ENCODE results near the gene FRYL. TPM values are rescaled to one million over a fixed set of nuclear protein-coding genes. Genes with fewer than 3 reads are reported as not detected.

Gene FRYL
- total and polyA plus RNA-seq, 2 of the 13 experiments (the other 11 are each of a cell fraction or from before 2014, with no cell fraction given): 9.7 to 19.6 TPM

DNA sequence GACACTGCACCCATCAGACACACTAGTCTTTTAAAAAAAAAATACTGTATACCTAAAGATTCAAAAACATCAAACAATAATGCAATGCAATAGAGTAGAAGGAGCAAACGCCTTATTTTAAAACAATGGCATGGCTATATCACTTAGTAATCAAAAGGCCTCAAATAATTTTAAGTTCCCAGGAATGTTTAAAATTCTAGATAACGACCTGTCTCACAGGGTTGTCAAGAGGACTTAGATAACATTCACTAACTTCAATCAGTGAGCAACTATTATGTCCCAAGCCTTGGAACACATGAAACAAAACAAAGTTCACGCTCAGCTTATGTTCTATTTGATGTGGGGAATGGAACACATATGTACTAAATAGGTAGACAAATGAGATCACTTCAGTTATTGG is 106.5 kb downstream of the FRYL start:
- Histone ChIP-seq H3K4me2 (ENCODE audit: low read depth, low read length) (no peak overlapping the region), H3K27me3 (ENCODE audit: control insufficient read depth in 1 of 2, insufficient read depth in 2 of 2, low read length in 2 of 2) (no peaks in the 10 kb centered on the region), H3K36me3 (replicated peaks in 1 of 2; ENCODE audit: control insufficient read depth in 1 of 2, insufficient read depth in 2 of 2, low read length in 2 of 2) (no peaks in the 10 kb centered on the region; a peak in 1 of 5 replicates), H2AFZ (ENCODE audit: low read length) (no peak overlapping the region), H3K9me3 (ENCODE audit: low read length) (no peaks in the 10 kb centered on the region), H3K9ac (ENCODE audit: insufficient read depth, low read depth, low read length) (no peak overlapping the region), H3K79me2 (ENCODE audit: insufficient read depth, low read length) (no peaks in the 10 kb centered on the region), H4K20me1 (ENCODE audit: insufficient read depth, low read length) (no peaks in the 10 kb centered on the region), H3K4me3 (replicated peaks in 1 of 3; ENCODE audit: insufficient read depth in 1 of 3, low read depth in 2 of 3, low read length in 3 of 3) (no peak overlapping the region), H3K27ac (ENCODE audit: extremely low read length, insufficient read depth, low read length) (no peak overlapping the region), H3K4me1 (ENCODE audit: insufficient read depth, low read length) (no peaks in the 10 kb centered on the region)
- FAIRE-seq (no peak), DNase-seq (ENCODE audit: low spot score) (no peak), ATAC-seq (no peak)
- in situ Hi-C loops (cut with HindIII; ENCODE audit: extremely low pct_ligation_motif_present, low pct_unique_long_range_greater_than_20kb) (no loop called here), intact Hi-C loops (cut with micrococcal nuclease; ENCODE audit: unreplicated experiment) (no loop called here)
- no TSS peak for BruUV-seq (replicated peaks)
- POLR2A ChIA-PET: no interaction called here
- WGBS (ENCODE audit: low lambda C conversion rate): 92% methylated on average over 3 of the region's 3 CpGs
- CTCF ChIA-PET (ENCODE audit: low intra/inter-chr PET ratio, low total read pairs): no interaction called here
- TF ChIP-seq LRRFIP1 (CRISPR knock-in tag; conservative IDR thresholded peaks at IDR 0.05): no peak
- TF ChIP-seq ZNF775 (CRISPR knock-in tag; IDR thresholded peaks at IDR 0.05; ENCODE audit: borderline replicate concordance): no peak
- TF ChIP-seq ZNF577 (CRISPR knock-in tag; IDR thresholded peaks at IDR 0.05; ENCODE audit: borderline replicate concordance, low read depth): no peak
- no peak for TF ChIP-seq ZNF615 (CRISPR knock-in tag; IDR thresholded peaks at IDR 0.05; ENCODE audit: borderline replicate concordance)

- no peak overlapping the region for H3K9ac ChIP-seq (ENCODE audit: insufficient read depth, low read depth, low read length)
- H3K79me2 ChIP-seq (ENCODE audit: insufficient read depth, low read length): no peaks in the 10 kb centered on the region
- no peaks in the 10 kb centered on the region for H4K20me1 ChIP-seq (ENCODE audit: insufficient read depth, low read length)
- ATAC-seq (no peak), FAIRE-seq (no peak), DNase-seq (ENCODE audit: low spot score) (no peak)
- no peak overlapping the region for H3K4me2 ChIP-seq (ENCODE audit: low read depth, low read length)
- ChIA-PET POLR2A (no interaction called here), CTCF (ENCODE audit: low intra/inter-chr PET ratio, low total read pairs) (no interaction called here)
- WGBS (ENCODE audit: low lambda C conversion rate): 85% methylated on average over 1 of the region's 1 CpG
- no peaks in the 10 kb centered on the region for H3K4me1 ChIP-seq (ENCODE audit: insufficient read depth, low read length)
- BruUV-seq (replicated peaks): no TSS peak
- H2AFZ ChIP-seq (ENCODE audit: low read length): no peak overlapping the region
- H3K9me3 ChIP-seq (ENCODE audit: low read length): no peaks in the 10 kb centered on the region
- no peaks in the 10 kb centered on the region; a peak in 1 of 5 replicates for H3K36me3 ChIP-seq (replicated peaks in 1 of 2; ENCODE audit: control insufficient read depth in 1 of 2, insufficient read depth in 2 of 2, low read length in 2 of 2)
- intact Hi-C loops (cut with micrococcal nuclease; ENCODE audit: unreplicated experiment): no loop called here
- in situ Hi-C loops (cut with HindIII; ENCODE audit: extremely low pct_ligation_motif_present, low pct_unique_long_range_greater_than_20kb): no loop called here
- no peaks in the 10 kb centered on the region for H3K27me3 ChIP-seq (ENCODE audit: control insufficient read depth in 1 of 2, insufficient read depth in 2 of 2, low read length in 2 of 2)
- no peak overlapping the region for H3K4me3 ChIP-seq (replicated peaks in 1 of 3; ENCODE audit: insufficient read depth in 1 of 3, low read depth in 2 of 3, low read length in 3 of 3)
- no peak overlapping the region for H3K27ac ChIP-seq (ENCODE audit: extremely low read length, insufficient read depth, low read length)
- no peak for TF ChIP-seq AGO1 (IDR thresholded peaks at IDR 0.05; ENCODE audit: low read depth, low read length, poor library complexity, severe bottlenecking)
- TF ChIP-seq, protein P1, sequence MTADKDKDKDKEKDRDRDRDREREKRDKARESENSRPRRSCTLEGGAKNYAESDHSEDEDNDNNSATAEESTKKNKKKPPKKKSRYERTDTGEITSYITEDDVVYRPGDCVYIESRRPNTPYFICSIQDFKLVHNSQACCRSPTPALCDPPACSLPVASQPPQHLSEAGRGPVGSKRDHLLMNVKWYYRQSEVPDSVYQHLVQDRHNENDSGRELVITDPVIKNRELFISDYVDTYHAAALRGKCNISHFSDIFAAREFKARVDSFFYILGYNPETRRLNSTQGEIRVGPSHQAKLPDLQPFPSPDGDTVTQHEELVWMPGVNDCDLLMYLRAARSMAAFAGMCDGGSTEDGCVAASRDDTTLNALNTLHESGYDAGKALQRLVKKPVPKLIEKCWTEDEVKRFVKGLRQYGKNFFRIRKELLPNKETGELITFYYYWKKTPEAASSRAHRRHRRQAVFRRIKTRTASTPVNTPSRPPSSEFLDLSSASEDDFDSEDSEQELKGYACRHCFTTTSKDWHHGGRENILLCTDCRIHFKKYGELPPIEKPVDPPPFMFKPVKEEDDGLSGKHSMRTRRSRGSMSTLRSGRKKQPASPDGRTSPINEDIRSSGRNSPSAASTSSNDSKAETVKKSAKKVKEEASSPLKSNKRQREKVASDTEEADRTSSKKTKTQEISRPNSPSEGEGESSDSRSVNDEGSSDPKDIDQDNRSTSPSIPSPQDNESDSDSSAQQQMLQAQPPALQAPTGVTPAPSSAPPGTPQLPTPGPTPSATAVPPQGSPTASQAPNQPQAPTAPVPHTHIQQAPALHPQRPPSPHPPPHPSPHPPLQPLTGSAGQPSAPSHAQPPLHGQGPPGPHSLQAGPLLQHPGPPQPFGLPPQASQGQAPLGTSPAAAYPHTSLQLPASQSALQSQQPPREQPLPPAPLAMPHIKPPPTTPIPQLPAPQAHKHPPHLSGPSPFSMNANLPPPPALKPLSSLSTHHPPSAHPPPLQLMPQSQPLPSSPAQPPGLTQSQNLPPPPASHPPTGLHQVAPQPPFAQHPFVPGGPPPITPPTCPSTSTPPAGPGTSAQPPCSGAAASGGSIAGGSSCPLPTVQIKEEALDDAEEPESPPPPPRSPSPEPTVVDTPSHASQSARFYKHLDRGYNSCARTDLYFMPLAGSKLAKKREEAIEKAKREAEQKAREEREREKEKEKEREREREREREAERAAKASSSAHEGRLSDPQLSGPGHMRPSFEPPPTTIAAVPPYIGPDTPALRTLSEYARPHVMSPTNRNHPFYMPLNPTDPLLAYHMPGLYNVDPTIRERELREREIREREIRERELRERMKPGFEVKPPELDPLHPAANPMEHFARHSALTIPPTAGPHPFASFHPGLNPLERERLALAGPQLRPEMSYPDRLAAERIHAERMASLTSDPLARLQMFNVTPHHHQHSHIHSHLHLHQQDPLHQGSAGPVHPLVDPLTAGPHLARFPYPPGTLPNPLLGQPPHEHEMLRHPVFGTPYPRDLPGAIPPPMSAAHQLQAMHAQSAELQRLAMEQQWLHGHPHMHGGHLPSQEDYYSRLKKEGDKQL (CRISPR knock-in tag; IDR thresholded peaks at IDR 0.05; ENCODE audit: low read depth): no peak
- TF ChIP-seq, protein P2, sequence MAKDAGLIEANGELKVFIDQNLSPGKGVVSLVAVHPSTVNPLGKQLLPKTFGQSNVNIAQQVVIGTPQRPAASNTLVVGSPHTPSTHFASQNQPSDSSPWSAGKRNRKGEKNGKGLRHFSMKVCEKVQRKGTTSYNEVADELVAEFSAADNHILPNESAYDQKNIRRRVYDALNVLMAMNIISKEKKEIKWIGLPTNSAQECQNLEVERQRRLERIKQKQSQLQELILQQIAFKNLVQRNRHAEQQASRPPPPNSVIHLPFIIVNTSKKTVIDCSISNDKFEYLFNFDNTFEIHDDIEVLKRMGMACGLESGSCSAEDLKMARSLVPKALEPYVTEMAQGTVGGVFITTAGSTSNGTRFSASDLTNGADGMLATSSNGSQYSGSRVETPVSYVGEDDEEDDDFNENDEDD (CRISPR knock-in tag; IDR thresholded peaks at IDR 0.05; ENCODE audit: borderline replicate concordance): no peak
Measured at GRCh38 chr4:48670587-48670986, 109.5 kb downstream of the FRYL start.

Measured in HepG2 (cell line).